Lung (tissue), 12 donors: Measurements from ENCODE around the gene FAT3. TPM values are rescaled to one million over a fixed set of nuclear protein-coding genes. Genes with fewer than 3 reads are reported as not detected.

ENCODE experiments used
- ATAC-seq: fragments of 200-7000 bp; cut with Tn5 transposase; one replicate; pipeline ENCODE4 v1.9.1; 2020; ENCODE audit warnings: moderate number of reproducible peaks; ENCODE audit not compliant: insufficient read depth, low FRiP score
- DNase-seq, 3 donors: peaks; one replicate each; pipeline ENCODE4 v3.0.0-alpha.2; 2013 to 2017
- H3K27ac ChIP-seq, 2 donors: one replicate each; pipeline ENCODE4 v1.5.1; 2013; ENCODE audit warnings: mild to moderate bottlenecking in 2 of 2, moderate library complexity in 2 of 2, control low read depth in 1 of 2, inconsistent platforms in 1 of 2, low read depth in 1 of 2, low read length in 1 of 2
- H3K27me3 ChIP-seq, 3 donors: one replicate each; pipeline ENCODE4 v1.5.1; 2013; ENCODE audit warnings: low read length in 2 of 3; ENCODE audit not compliant: control insufficient read depth in 3 of 3, insufficient read depth in 3 of 3
- H3K36me3 ChIP-seq, 4 donors: one replicate each; pipeline ENCODE4 v1.5.1; 2013; ENCODE audit warnings: low read length in 4 of 4, mild to moderate bottlenecking in 1 of 4, moderate library complexity in 1 of 4; ENCODE audit not compliant: control insufficient read depth in 4 of 4, insufficient read depth in 4 of 4
- H3K4me1 ChIP-seq, 5 donors: one replicate each; pipeline ENCODE4 v1.5.1; 2013; ENCODE audit warnings: low read length in 5 of 5, mild to moderate bottlenecking in 2 of 5, moderate library complexity in 1 of 5; ENCODE audit not compliant: control insufficient read depth in 5 of 5, insufficient read depth in 5 of 5
- H3K4me3 ChIP-seq: one replicate; pipeline ENCODE4 v1.5.1; 2013; ENCODE audit warnings: mild to moderate bottlenecking, control low read depth, moderate library complexity
- H3K9ac ChIP-seq, 2 donors: one replicate each; pipeline ENCODE4 v1.5.1; 2013; ENCODE audit warnings: low read length in 2 of 2, control low read depth in 1 of 2; ENCODE audit not compliant: insufficient read depth in 1 of 2
- H3K9me3 ChIP-seq, 4 donors: one replicate each; pipeline ENCODE4 v1.5.1; 2013; ENCODE audit warnings: low read length in 3 of 4, mild to moderate bottlenecking in 1 of 4, moderate library complexity in 1 of 4; ENCODE audit not compliant: control insufficient read depth in 4 of 4, insufficient read depth in 3 of 4
- CTCF ChIP-seq: IDR thresholded peaks from 2 replicates; pipeline ENCODE4 v1.5.1; 2012; ENCODE audit warnings: mild to moderate bottlenecking; ENCODE audit errors: control extremely low read depth, extremely low read depth
- WGBS, 2 donors: extraction: QIAGEN DNeasy Blood & Tissue Kit; methylation state at CpG; one replicate each; pipeline ENCODE4 v1.1.7; 2013; 5-methylcytosine and 5-hydroxymethylcytosine counted together
- polyA plus RNA-seq, 2 donors: library from polyadenylated mRNA; stranded (reverse); fragments of 200-250 nt; gene quantifications; one replicate each; pipeline ENCODE4 v1.2.1, GENCODE V29; 2013
- total RNA-seq, 2 donors: library from RNA; depleted of rRNA in 1 of 2; stranded (reverse); fragments of >200 nt in 1 of 2; gene quantifications; one replicate each; pipeline ENCODE4 v1.2.1, GENCODE V29; 2014 to 2021
- donor health status: control.
- donor health status: control.
- donor health status: Bipolar disorder and iron deficiency.
- donor health status: healthy.
- donor health status: DM: yes; HTN: yes; CAD: no.

Gene FAT3
- total and polyA plus RNA-seq, 4 donors: 0.22 to 108 (median 3.1) TPM

GRCh38 chr11:92251980-92252379 is 27.4 kb downstream of the FAT3 start:
- DNase-seq (no peak), ATAC-seq (no peak)
- Histone ChIP-seq H3K9ac (no peak overlapping the region), H3K27ac (no peak overlapping the region), H3K4me1 (peaks cover 0 to 12% (median 0%) of the 10 kb centered on the region in 5 donors), H3K27me3 (no peaks in the 10 kb centered on the region), H3K4me3 (no peak overlapping the region), H3K36me3 (peaks cover 0 to 7% (median 2%) of the 10 kb centered on the region in 4 donors), H3K9me3 (no peaks in the 10 kb centered on the region)
- no peak for TF ChIP-seq CTCF
- 63 to 77% methylated on average over 1 of the region's 1 CpG for WGBS, 2 donors

GRCh38 chr11:92253421-92253820 is 28.8 kb downstream of the FAT3 start:
- TF ChIP-seq CTCF: no peak
- no peaks in the 10 kb centered on the region for H3K9me3 ChIP-seq

DNA sequence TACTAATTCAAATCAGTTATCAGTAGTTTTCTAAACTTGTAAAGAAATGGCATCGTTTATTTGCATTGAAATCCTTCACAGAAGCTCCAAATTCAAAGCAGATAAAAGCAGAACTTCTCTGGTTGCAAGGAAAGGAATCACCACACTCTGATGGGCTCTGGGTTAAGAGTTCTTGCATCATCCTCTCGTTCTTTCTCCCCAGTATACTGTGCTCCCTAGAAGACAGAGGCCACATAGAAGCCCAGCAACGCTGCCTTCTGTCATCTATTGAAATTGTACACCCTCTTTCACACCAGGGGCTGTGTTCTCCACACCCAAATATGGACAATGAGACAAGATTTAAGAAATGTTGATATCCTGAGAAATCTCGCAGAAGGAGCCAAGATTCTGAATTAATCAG is 29.3 kb downstream of the FAT3 start:
- DNase-seq: peak in 2 of 3 donors; percentile 14 to 39
- H3K9me3 ChIP-seq: no peaks in the 10 kb centered on the region
- H3K36me3 ChIP-seq: peaks cover 0 to 10% (median 2%) of the 10 kb centered on the region in 4 donors
- no peak overlapping the region for H3K4me3 ChIP-seq
- no peak overlapping the region for H3K9ac ChIP-seq
- no peak overlapping the region for H3K27ac ChIP-seq
- peaks cover 0 to 12% (median 0%) of the 10 kb centered on the region in 5 donors for H3K4me1 ChIP-seq
- no peaks in the 10 kb centered on the region for H3K27me3 ChIP-seq
- no peak for TF ChIP-seq CTCF
- WGBS, 2 donors: 64 to 66% methylated on average over 4 of the region's 4 CpGs
- ATAC-seq: no peak

More at GRCh38 chr11:92253421-92253820, 28.8 kb downstream of the FAT3 start:
- H3K9ac ChIP-seq: no peak overlapping the region
- H3K4me1 ChIP-seq: peaks cover 0 to 12% (median 0%) of the 10 kb centered on the region in 5 donors
- DNase-seq (no peak), ATAC-seq (no peak)
- no peak overlapping the region for H3K4me3 ChIP-seq
- H3K27me3 ChIP-seq: no peaks in the 10 kb centered on the region
- no peak overlapping the region for H3K27ac ChIP-seq
- H3K36me3 ChIP-seq: peaks cover 0 to 10% (median 2%) of the 10 kb centered on the region in 4 donors
- WGBS, 2 donors: 66 to 74% methylated on average over 1 of the region's 1 CpG

DNA sequence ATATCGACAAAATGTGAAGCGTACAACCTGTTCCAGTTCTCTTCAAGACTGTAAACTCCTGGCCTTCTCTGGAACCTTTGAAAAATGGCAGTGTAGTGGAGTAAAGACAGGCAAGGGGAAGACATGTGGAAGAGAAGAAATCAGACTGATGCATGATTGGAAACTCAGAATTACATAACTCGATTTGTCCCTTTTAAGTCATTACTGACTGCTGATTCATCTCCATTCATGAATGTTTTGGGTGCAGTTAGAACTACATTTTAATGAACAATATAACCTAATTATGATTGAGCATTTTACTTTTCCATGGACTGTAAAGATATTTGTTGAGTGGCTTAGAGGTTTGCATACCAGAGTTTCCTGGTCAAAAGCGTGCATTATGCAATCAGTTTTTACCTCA is 32.9 kb downstream of the FAT3 start:
- Histone ChIP-seq H3K36me3 (peaks cover 0 to 3% (median 0%) of the 10 kb centered on the region in 4 donors), H3K9ac (no peak overlapping the region), H3K9me3 (no peaks in the 10 kb centered on the region), H3K4me3 (no peak overlapping the region), H3K4me1 (peaks cover 0 to 12% (median 0%) of the 10 kb centered on the region in 5 donors), H3K27me3 (no peaks in the 10 kb centered on the region), H3K27ac (no peak overlapping the region)
- WGBS, 2 donors: 93% methylated on average over 4 of the region's 4 CpGs
- TF ChIP-seq CTCF: no peak
- ATAC-seq (no peak), DNase-seq (no peak)
